Activated CD8-positive, alpha-beta T cell treated with anti-CD3 and anti-CD28 coated beads for 36 hours (primary cell): ENCODE results near the gene TRIM37. TPM values are rescaled to one million over a fixed set of nuclear protein-coding genes. Genes with fewer than 3 reads are reported as not detected.
"Not testable (repeated sequence)": the region's sequence is repeated elsewhere in the genome, so short reads cannot be mapped to it uniquely, and the experiment has no call there.

Source experiments
- ATAC-seq: fragments of 200-7000 bp; cut with Tn5 transposase; one replicate; pipeline ENCODE4 v1.10.0; 2021; ENCODE audit warnings: mild to moderate bottlenecking, moderate library complexity
- CTCF ChIA-PET: fragments of 350-600 bp; sonication (Branson Sonifier 250); formaldehyde crosslinking; loops from one replicate; lab custom pipeline; 2021; ENCODE audit warnings: antibody characterized with exemption; lab: Charles Lee
- POLR2A ChIA-PET: fragments of 350-600 bp; sonication (Branson Sonifier 250); formaldehyde crosslinking; loops from one replicate; lab custom pipeline; 2021; ENCODE audit warnings: antibody characterized with exemption; lab: Charles Lee
- DNase-seq: peaks from one replicate; pipeline ENCODE4 v3.0.0-alpha.2; 2020
- H3K27ac Mint-ChIP-seq: one replicate; pipeline ENCODE4 v1.8.0; 2021; ENCODE audit warnings: mild to moderate bottlenecking, mixed read lengths
- H3K27me3 Mint-ChIP-seq: one replicate; pipeline ENCODE4 v1.8.0; 2021; ENCODE audit warnings: mixed read lengths
- H3K36me3 Mint-ChIP-seq: one replicate; pipeline ENCODE4 v1.8.0; 2021; ENCODE audit warnings: low read depth, mixed read lengths
- H3K4me1 Mint-ChIP-seq: one replicate; pipeline ENCODE4 v1.8.0; 2021; ENCODE audit warnings: low read depth, mixed read lengths
- H3K4me3 Mint-ChIP-seq: one replicate; pipeline ENCODE4 v1.8.0; 2021; ENCODE audit warnings: mild to moderate bottlenecking, moderate library complexity, mixed read lengths
- H3K9me3 Mint-ChIP-seq: one replicate; pipeline ENCODE4 v1.8.0; 2021; ENCODE audit warnings: mixed read lengths
- CTCF ChIP-seq: fragments of 200-600 bp; IDR thresholded peaks from one replicate; pipeline ENCODE4 v1.8.0; 2022; ENCODE audit warnings: antibody characterized with exemption, mild to moderate bottlenecking
- intact Hi-C: fragments of 100-400 bp; cut with micrococcal nuclease; formaldehyde crosslinking; loops from one replicate; pipeline ENCODE4 v1.10.0; 2022
- total RNA-seq, 2 experiments: library from RNA; stranded (reverse); gene quantifications; one replicate each; pipeline ENCODE4 v1.2.3, GENCODE V29; 2021

The TRIM37 gene
- total RNA-seq, 2 experiments from 2014 or later: 23.9 to 24.8 TPM

GRCh38 chr17:58965221-58965620 is 141.5 kb downstream of the TRIM37 start:
- POLR2A ChIA-PET: no interaction called here
- no peak for ATAC-seq
- Mint-ChIP-seq H3K4me3 (no peak overlapping the region), H3K36me3 (no peaks in the 10 kb centered on the region), H3K9me3 (no peaks in the 10 kb centered on the region), H3K27me3 (no peaks in the 10 kb centered on the region), H3K27ac (no peak overlapping the region), H3K4me1 (peaks cover 7% of the 10 kb centered on the region)
- CTCF ChIA-PET: no interaction called here
- no peak for TF ChIP-seq CTCF
- no peak for DNase-seq
- intact Hi-C loops: no loop called here

GRCh38 chr17:58960068-58960467 is 146.6 kb downstream of the TRIM37 start:
- TF ChIP-seq CTCF: no peak
- ChIA-PET CTCF (no interaction called here), POLR2A (no interaction called here)
- no peaks in the 10 kb centered on the region for H3K36me3 Mint-ChIP-seq
- no peaks in the 10 kb centered on the region for H3K9me3 Mint-ChIP-seq
- ATAC-seq: no peak
- no peak overlapping the region for H3K4me3 Mint-ChIP-seq
- no peaks in the 10 kb centered on the region for H3K4me1 Mint-ChIP-seq
- no peak for DNase-seq
- no peaks in the 10 kb centered on the region for H3K27me3 Mint-ChIP-seq
- no peak overlapping the region for H3K27ac Mint-ChIP-seq
- intact Hi-C loops: no loop called here

GRCh38 chr17:58957725-58958073 is 149.0 kb downstream of the TRIM37 start:
- CTCF ChIA-PET, intact Hi-C loops, ATAC-seq, POLR2A ChIA-PET, H3K9me3 Mint-ChIP-seq, H3K27ac Mint-ChIP-seq, H3K4me1 Mint-ChIP-seq, H3K36me3 Mint-ChIP-seq, H3K27me3 Mint-ChIP-seq, DNase-seq, H3K4me3 Mint-ChIP-seq: not testable (repeated sequence)

GRCh38 chr17:58956997-58957724 is 149.5 kb downstream of the TRIM37 start:
- Mint-ChIP-seq H3K27me3 (peaks cover 2% of the 10 kb centered on the region), H3K4me3 (no peak overlapping the region), H3K27ac (no peak overlapping the region), H3K4me1 (no peaks in the 10 kb centered on the region), H3K9me3 (peaks cover 1% of the 10 kb centered on the region), H3K36me3 (no peaks in the 10 kb centered on the region)
- intact Hi-C loops: no loop called here
- ATAC-seq (no peak), DNase-seq (no peak)
- TF ChIP-seq CTCF: no peak
- POLR2A ChIA-PET: no interaction called here
- CTCF ChIA-PET: no interaction called here

GRCh38 chr17:58954358-58954757 is 152.3 kb downstream of the TRIM37 start:
- ATAC-seq, H3K4me1 Mint-ChIP-seq, H3K27me3 Mint-ChIP-seq, DNase-seq, intact Hi-C loops, H3K36me3 Mint-ChIP-seq, H3K27ac Mint-ChIP-seq, H3K4me3 Mint-ChIP-seq, CTCF ChIA-PET: not testable (repeated sequence)
- peaks cover 18% of the 10 kb centered on the region for H3K9me3 Mint-ChIP-seq
- POLR2A ChIA-PET: interaction anchor here (1.0 kb wide), 1 partner anchor 322 kb away, joined by 3 read pairs; no protein-coding TSS in a partner anchor

GRCh38 chr17:58947824-58948223 is 158.9 kb downstream of the TRIM37 start:
- Mint-ChIP-seq H3K27ac (no peak overlapping the region), H3K36me3 (peaks cover 6% of the 10 kb centered on the region), H3K4me1 (no peaks in the 10 kb centered on the region), H3K27me3 (peaks cover 11% of the 10 kb centered on the region), H3K4me3 (no peak overlapping the region), H3K9me3 (peaks cover 25% of the 10 kb centered on the region)
- ATAC-seq: no peak
- no peak for TF ChIP-seq CTCF
- POLR2A ChIA-PET: no interaction called here
- intact Hi-C loops: no loop called here
- CTCF ChIA-PET: no interaction called here
- no peak for DNase-seq
